BE2C (cell line): ENCODE results near the gene VPS41.

Experiments
- DNase-seq: peaks from one replicate; pipeline ENCODE4 v3.0.0-alpha.2; 2020
- H3K27me3 ChIP-seq: fragments of 250-450 bp; sonication (Bioruptor Pico); 2 replicates; pipeline ENCODE4 v1.5.1; 2020; ENCODE audit warnings: mild to moderate bottlenecking
- H3K36me3 ChIP-seq: fragments of 250-450 bp; sonication (Bioruptor Pico); 2 replicates; pipeline ENCODE4 v1.5.1; 2020; ENCODE audit warnings: mild to moderate bottlenecking
- H3K4me1 ChIP-seq: fragments of 250-450 bp; sonication (Bioruptor Pico); 2 replicates; pipeline ENCODE4 v1.5.1; 2020
- H3K4me3 ChIP-seq: 2 replicates; pipeline ENCODE4 v1.5.1; 2011; ENCODE audit warnings: low read depth, low read length
- H3K9me3 ChIP-seq: fragments of 250-450 bp; sonication (Bioruptor Pico); 2 replicates; pipeline ENCODE4 v1.5.1; 2020
- TF ChIP-seq, protein P1 (sequence below): IDR thresholded peaks from 2 replicates; pipeline ENCODE4 v1.5.1; 2012; ENCODE audit warnings: mild to moderate bottlenecking, low read depth, low read length

The VPS41 gene

DNA sequence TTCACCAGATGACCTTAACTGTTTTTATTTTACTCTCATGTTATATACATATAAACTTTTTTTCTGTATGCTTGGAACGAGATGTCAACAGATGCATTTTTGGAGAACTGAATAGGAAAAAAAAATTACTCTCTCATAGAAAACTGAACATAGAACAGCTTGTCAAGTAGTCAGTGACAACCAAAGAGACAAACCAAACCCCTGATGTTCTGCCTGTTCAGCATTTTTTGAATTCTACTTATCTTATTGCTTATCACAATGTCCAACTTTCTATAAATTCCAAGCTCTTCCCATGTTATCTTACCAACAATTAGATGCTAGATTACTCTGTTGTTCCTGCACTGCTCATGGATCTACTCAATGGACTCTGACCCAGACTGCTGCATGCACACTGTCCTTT, 95.2 kb downstream of the VPS41 start:
- no peaks in the 10 kb centered on the region for H3K27me3 ChIP-seq
- H3K9me3 ChIP-seq, result no peaks in the 10 kb centered on the region
- no peak overlapping the region for H3K4me3 ChIP-seq
- no peaks in the 10 kb centered on the region for H3K36me3 ChIP-seq
- TF ChIP-seq, protein P1, sequence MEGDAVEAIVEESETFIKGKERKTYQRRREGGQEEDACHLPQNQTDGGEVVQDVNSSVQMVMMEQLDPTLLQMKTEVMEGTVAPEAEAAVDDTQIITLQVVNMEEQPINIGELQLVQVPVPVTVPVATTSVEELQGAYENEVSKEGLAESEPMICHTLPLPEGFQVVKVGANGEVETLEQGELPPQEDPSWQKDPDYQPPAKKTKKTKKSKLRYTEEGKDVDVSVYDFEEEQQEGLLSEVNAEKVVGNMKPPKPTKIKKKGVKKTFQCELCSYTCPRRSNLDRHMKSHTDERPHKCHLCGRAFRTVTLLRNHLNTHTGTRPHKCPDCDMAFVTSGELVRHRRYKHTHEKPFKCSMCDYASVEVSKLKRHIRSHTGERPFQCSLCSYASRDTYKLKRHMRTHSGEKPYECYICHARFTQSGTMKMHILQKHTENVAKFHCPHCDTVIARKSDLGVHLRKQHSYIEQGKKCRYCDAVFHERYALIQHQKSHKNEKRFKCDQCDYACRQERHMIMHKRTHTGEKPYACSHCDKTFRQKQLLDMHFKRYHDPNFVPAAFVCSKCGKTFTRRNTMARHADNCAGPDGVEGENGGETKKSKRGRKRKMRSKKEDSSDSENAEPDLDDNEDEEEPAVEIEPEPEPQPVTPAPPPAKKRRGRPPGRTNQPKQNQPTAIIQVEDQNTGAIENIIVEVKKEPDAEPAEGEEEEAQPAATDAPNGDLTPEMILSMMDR, result no peak
- no peaks in the 10 kb centered on the region for H3K4me1 ChIP-seq
- DNase-seq, result no peak

DNA sequence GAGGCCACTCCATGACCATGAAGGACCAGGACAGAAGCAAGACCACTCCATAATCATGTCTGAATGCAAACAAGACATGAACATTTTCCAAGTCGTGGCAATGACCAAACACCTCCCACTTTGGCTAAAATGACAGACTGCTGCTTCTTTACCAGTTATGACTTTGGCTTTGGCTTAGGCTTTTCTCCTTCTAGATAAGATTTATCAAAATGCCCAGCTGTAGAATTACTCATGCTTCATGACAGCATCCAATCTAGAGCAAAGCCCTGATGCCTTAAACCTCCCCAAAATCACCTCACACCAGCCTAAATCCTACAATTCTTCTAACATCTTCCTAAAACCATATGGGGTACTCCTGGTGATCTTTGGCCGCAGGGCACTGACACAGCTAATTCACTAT, 102.1 kb downstream of the VPS41 start:
- Histone ChIP-seq H3K4me1 (no peaks in the 10 kb centered on the region), H3K9me3 (no peaks in the 10 kb centered on the region), H3K36me3 (no peaks in the 10 kb centered on the region), H3K4me3 (no peak overlapping the region), H3K27me3 (no peaks in the 10 kb centered on the region)
- DNase-seq, result no peak
- TF ChIP-seq, protein P1, result no peak

DNA sequence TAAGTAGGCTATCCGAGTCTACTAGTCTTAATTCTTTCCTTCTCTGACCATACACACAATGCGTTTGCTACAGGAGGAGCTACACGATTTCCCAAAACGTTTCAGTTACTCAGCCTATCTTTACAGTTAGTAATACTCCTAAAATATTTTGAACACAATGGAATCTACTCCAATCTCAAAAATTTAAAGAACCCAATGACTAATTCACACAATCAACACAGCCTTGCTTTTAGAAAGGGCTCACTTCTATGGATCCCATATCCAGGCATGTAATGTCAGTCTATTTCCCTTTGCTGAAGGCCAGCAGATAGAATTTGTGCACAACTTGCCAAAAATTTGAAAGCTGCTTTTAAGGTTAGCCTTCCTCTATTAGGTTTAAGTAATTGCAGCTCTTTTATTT, 107.2 kb downstream of the VPS41 start:
- Histone ChIP-seq H3K4me1 (no peaks in the 10 kb centered on the region), H3K9me3 (no peaks in the 10 kb centered on the region), H3K27me3 (no peaks in the 10 kb centered on the region), H3K36me3 (no peaks in the 10 kb centered on the region), H3K4me3 (no peak overlapping the region)
- TF ChIP-seq, protein P1, result no peak
- DNase-seq, result no peak

DNA sequence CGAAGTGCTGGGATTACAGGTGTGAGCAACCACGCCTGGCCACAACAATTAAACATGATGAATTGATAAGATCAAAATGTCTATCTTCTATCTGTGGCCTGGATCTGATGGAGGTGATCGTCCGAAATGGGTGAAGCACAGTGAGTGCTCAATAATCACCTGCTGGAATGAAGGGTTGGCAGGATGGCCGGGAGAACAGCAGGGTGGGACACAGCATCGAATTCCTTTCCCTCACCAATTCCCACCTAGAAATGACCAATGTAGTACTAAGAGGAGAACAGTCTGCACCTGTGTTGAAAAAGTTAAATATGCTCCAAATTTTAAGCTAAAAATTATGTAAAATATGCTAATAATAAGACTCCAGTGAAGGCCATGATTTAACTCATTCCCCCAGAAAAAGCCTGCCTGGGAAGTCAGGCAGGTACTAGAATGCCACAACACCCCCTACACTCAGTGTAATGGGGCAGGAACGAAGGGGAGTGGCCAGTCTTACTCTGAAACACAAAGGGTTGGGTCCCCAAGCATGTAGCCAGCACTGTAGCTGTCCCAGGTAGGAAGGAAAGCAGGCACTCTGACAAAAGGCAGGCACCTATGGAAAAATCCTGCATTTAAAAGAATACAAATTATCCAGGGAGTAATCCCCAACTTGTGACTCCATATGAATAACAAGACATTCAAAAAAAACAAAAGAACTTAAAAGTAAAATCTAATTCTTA, 110.3 kb downstream of the VPS41 start:
- no peak overlapping the region for H3K4me3 ChIP-seq
- H3K36me3 ChIP-seq, result no peaks in the 10 kb centered on the region
- no peaks in the 10 kb centered on the region for H3K9me3 ChIP-seq
- H3K27me3 ChIP-seq, result no peaks in the 10 kb centered on the region
- TF ChIP-seq, protein P1, result no peak
- no peak for DNase-seq
- H3K4me1 ChIP-seq, result no peaks in the 10 kb centered on the region

DNA sequence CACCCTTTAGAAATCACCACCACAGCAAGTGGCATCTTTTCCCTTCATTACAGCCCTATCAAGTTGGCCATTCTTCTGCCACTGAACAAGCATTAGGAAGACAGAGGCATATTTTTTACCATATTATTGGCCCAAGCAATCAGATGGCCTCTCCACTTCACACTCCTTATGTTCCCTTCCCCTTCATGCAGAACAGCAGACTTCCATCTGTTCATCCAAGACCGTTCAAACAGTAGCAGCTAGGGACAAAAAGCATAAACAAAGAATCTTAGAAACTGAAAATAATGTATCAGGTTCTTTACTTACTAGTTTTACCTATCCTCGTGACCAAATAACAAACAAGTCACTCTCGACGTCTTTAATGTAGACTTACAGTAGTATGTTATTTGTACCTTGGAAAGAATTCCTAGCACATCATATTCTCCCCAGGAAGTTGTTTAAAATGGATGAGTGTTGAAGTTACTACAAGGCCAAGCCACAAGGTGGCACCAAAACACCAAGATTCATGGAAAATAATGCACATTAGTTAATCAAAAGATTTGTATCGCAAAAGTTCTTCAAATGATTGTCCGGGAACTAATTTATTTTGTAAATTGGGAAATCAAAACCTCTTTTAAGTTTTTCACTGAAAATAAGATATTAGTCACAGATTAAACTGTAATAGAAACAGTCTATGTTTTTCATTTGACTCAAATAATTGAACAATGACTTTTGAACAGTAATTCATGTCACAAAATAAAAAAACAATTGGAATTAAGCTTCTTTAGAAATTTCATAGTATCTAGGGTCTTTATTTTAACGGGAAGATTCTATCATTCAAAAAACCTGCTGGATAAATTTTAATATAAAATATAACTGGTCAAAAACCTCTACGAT, 112.1 kb downstream of the VPS41 start:
- no peaks in the 10 kb centered on the region for H3K9me3 ChIP-seq
- H3K4me3 ChIP-seq, result no peak overlapping the region
- TF ChIP-seq, protein P1, result peak; percentile 79
- no peaks in the 10 kb centered on the region; the same call in 1 of the 2 replicates for H3K36me3 ChIP-seq
- peak; percentile 56 for DNase-seq
- no peaks in the 10 kb centered on the region for H3K27me3 ChIP-seq
- no peaks in the 10 kb centered on the region for H3K4me1 ChIP-seq

DNA sequence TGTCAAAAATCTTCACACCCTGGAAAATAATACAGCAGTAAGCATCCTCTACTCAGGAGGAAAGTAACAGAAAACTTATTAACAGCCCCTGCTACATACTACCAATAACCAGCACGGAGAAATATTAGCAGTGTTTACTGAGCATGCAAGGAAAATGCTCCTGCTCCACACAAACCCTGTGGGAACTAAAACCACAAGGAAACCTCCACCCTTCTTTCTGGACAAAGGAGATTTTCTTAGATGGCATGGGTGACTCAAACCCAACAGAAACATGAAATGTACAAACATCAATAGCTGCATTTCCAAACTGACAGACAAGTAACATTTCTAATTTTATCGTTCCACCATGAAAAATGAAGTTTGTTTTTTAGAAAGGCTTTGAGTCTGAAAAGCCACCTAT, 113.4 kb downstream of the VPS41 start:
- no peaks in the 10 kb centered on the region for H3K27me3 ChIP-seq
- DNase-seq, result no peak
- TF ChIP-seq, protein P1, result no peak
- no peaks in the 10 kb centered on the region for H3K4me1 ChIP-seq
- no peak overlapping the region for H3K4me3 ChIP-seq
- H3K9me3 ChIP-seq, result no peaks in the 10 kb centered on the region
- H3K36me3 ChIP-seq, result peaks cover 3% of the 10 kb centered on the region; the same call in 1 of the 2 replicates
